Natural killer cell (primary cell): ENCODE data around the gene GRIN1. TPM values are rescaled to one million over a fixed set of nuclear protein-coding genes. Genes with fewer than 3 reads are reported as not detected.

Source experiments
- ATAC-seq, 3 donors: fragments of 150-1000 bp in 2 of 3; fragments of 200-7000 bp in 1 of 3; cut with Tn5 transposase; 1 replicate in 1 of 3; 2 replicates in 2 of 3; pipeline ENCODE4 v1.10.0; 2021; ENCODE audit warnings: mild to moderate bottlenecking in 2 of 3, moderate library complexity in 2 of 3
- DNase-seq, 2 donors: peaks; one replicate each; pipeline versions ENCODE4 v3.0.0 to v3.0.0-alpha.2; 2013 to 2021; ENCODE audit warnings: mixed read lengths in 1 of 2
- H3K27ac ChIP-seq: one replicate; pipeline ENCODE4 v1.5.1; 2013; ENCODE audit warnings: mild to moderate bottlenecking, low read length
- H3K27me3 ChIP-seq: one replicate; pipeline ENCODE4 v1.6.1; 2013; ENCODE audit warnings: low read length; ENCODE audit not compliant: control insufficient read depth, insufficient read depth
- H3K36me3 ChIP-seq: one replicate; pipeline ENCODE4 v1.6.1; 2013; ENCODE audit warnings: low read length; ENCODE audit not compliant: control insufficient read depth, insufficient read depth
- H3K4me1 ChIP-seq: one replicate; pipeline ENCODE4 v1.6.1; 2013; ENCODE audit warnings: low read length; ENCODE audit not compliant: control insufficient read depth, insufficient read depth
- H3K4me3 ChIP-seq: one replicate; pipeline ENCODE4 v1.5.1; 2013; ENCODE audit warnings: low read length
- H3K9me3 ChIP-seq: one replicate; pipeline ENCODE4 v1.6.1; 2013; ENCODE audit warnings: low read length; ENCODE audit not compliant: control insufficient read depth, insufficient read depth
- H3K27ac Mint-ChIP-seq, 2 donors: one replicate each; pipeline ENCODE4 v1.8.0; 2022; ENCODE audit warnings: mild to moderate bottlenecking in 2 of 2, mixed read lengths in 2 of 2, moderate library complexity in 1 of 2
- H3K27me3 Mint-ChIP-seq, 2 donors: one replicate each; pipeline ENCODE4 v1.8.0; 2022; ENCODE audit warnings: low read depth in 2 of 2, mixed read lengths in 2 of 2
- H3K36me3 Mint-ChIP-seq: one replicate; pipeline ENCODE4 v1.8.0; 2022; ENCODE audit warnings: mixed read lengths
- H3K4me1 Mint-ChIP-seq, 2 donors: one replicate each; pipeline ENCODE4 v1.8.0; 2022; ENCODE audit warnings: mixed read lengths in 2 of 2
- H3K4me3 Mint-ChIP-seq: one replicate; pipeline ENCODE4 v1.8.0; 2022; ENCODE audit warnings: mild to moderate bottlenecking, moderate library complexity, mixed read lengths
- H3K9me3 Mint-ChIP-seq, 2 donors: one replicate each; pipeline ENCODE4 v1.8.0; 2022; ENCODE audit warnings: mixed read lengths in 2 of 2
- WGBS: methylation state at CpG from one replicate; pipeline ENCODE4 v1.1.7; 2013; ENCODE audit warnings: missing lambda C conversion rate; ENCODE audit not compliant: insufficient coverage; 5-methylcytosine and 5-hydroxymethylcytosine counted together
- intact Hi-C: fragments of 100-400 bp; cut with micrococcal nuclease; formaldehyde crosslinking; loops from one replicate; pipeline ENCODE4 v1.14.2; 2022
- total RNA-seq, 4 donors: library from RNA; stranded (reverse); fragments of 120-200 nt in 1 of 4; gene quantifications; one replicate each; pipeline versions ENCODE4 v1.2.3 to v1.2.4, GENCODE V29; 2013 to 2022
- TF ChIP-seq, protein P1 (sequence below): fragments of 200-600 bp; IDR thresholded peaks from one replicate; pipeline ENCODE4 v1.8.0; 2022; ENCODE audit warnings: antibody characterized with exemption

The GRIN1 gene
- total RNA-seq, 3 donors from 2014 or later (not counting 1 experiment from before 2014, with no cell fraction given), result not detected

DNA sequence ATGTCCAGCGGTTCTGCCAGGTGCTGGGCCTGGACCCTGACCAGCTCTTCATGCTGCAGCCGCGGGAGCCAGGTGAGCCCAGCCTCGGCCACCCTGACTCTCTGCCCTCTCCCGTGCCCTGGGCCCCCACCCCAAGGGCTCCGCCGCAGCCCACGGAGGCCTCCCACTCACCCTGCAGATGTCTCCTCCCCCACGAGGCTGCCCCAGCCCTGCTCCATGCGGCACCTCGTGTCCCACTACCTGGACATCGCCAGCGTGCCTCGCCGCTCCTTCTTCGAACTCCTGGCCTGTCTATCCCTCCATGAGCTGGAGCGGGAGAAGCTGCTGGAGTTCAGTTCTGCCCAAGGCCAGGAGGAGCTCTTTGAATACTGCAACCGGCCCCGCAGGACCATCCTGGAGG is 75.7 kb downstream of the GRIN1 start:
- Mint-ChIP-seq H3K36me3 (no peaks in the 10 kb centered on the region), H3K27ac (no peak overlapping the region), H3K9me3 (no peaks in the 10 kb centered on the region), H3K27me3 (no peaks in the 10 kb centered on the region), H3K4me1 (peaks cover 3 to 6% of the 10 kb centered on the region in 2 donors), H3K4me3 (no peak overlapping the region)
- Histone ChIP-seq H3K4me1 (no peaks in the 10 kb centered on the region), H3K36me3 (no peaks in the 10 kb centered on the region), H3K27me3 (no peaks in the 10 kb centered on the region), H3K4me3 (no peak overlapping the region), H3K27ac (no peak overlapping the region), H3K9me3 (no peaks in the 10 kb centered on the region)
- no peak for DNase-seq
- intact Hi-C loops, result no loop called here
- TF ChIP-seq, protein P1, sequence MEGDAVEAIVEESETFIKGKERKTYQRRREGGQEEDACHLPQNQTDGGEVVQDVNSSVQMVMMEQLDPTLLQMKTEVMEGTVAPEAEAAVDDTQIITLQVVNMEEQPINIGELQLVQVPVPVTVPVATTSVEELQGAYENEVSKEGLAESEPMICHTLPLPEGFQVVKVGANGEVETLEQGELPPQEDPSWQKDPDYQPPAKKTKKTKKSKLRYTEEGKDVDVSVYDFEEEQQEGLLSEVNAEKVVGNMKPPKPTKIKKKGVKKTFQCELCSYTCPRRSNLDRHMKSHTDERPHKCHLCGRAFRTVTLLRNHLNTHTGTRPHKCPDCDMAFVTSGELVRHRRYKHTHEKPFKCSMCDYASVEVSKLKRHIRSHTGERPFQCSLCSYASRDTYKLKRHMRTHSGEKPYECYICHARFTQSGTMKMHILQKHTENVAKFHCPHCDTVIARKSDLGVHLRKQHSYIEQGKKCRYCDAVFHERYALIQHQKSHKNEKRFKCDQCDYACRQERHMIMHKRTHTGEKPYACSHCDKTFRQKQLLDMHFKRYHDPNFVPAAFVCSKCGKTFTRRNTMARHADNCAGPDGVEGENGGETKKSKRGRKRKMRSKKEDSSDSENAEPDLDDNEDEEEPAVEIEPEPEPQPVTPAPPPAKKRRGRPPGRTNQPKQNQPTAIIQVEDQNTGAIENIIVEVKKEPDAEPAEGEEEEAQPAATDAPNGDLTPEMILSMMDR, result no peak
- ATAC-seq, result no peak
- WGBS, result 96% methylated on average over 19 of the region's 19 CpGs

DNA sequence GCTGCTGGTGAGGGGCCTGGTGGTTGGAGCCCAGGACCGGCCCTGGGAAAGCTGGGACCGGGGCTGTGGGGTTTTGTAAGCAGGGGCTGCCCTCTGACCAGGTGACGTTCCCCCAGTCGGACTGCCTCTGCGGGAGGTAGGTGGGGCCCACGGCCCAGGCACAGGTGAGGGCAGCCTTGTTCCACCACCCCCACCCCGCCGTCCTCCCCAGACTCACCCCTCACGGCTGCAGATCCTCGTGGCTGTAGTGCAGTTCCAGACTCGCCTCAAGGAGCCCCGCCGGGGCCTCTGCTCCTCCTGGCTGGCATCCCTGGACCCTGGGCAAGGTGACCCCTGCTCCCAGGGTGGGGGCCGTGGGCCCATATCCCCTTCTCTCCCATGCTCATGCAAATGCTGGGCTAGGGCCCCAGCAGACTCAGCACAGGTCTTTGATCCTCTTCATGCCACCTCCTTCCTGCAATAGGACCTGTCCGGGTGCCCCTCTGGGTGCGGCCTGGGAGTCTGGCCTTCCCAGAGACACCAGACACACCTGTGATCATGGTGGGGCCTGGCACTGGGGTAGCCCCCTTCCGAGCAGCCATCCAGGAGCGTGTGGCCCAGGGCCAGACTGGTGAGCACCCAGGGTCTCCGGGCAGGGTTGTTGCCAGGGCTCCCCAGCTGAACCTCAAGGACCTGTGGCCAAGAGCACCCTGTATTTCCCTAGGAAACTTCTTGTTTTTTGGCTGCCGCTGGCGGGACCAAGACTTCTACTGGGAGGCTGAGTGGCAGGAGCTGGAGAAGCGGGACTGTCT is 76.4 kb downstream of the GRIN1 start:
- no peak overlapping the region for H3K27ac Mint-ChIP-seq
- intact Hi-C loops, result no loop called here

DNA sequence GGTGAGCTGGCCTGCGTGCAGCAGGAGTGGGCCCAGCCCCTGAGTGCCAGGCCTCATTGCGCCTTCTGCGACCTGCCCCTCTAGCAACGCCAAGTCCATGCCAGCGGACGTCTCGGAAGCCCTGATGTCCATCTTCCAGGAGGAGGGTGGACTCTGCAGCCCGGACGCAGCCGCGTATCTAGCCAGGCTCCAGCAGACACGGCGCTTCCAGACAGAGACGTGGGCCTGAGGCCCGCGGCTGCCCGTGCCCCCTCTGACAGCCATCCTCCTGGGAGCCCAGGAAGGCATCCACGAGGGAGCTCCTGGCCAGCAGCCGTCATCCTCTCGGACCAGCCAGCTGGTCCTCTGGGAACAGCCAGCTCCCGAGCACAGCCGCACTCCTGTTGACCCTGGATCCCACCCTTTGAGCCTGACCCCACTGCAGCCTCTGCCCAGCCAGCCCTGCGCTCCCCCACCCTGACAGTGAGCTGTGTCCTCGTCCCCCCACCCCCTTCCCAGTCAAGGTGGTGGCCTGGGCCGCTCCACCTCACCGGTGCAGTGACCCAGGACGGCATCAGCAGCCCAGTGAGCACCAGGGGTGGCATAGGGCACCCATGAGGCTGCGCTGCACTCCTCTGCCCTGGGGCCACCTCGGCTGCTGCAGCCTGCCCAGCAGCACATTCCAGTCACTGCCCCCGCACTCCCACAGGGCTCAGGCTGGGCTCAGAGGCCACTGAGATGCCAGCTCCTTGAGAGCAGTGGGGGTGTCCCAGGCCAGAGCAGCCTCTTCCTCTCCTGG is 77.4 kb downstream of the GRIN1 start:
- TF ChIP-seq, protein P1, result no peak
- no peaks in the 10 kb centered on the region for H3K9me3 Mint-ChIP-seq
- H3K27ac Mint-ChIP-seq, result no peak overlapping the region
- Histone ChIP-seq H3K36me3 (no peaks in the 10 kb centered on the region), H3K4me3 (no peak overlapping the region), H3K27ac (no peak overlapping the region), H3K4me1 (no peaks in the 10 kb centered on the region), H3K27me3 (no peaks in the 10 kb centered on the region), H3K9me3 (no peaks in the 10 kb centered on the region)
- H3K36me3 Mint-ChIP-seq, result no peaks in the 10 kb centered on the region
- no peaks in the 10 kb centered on the region for H3K4me1 Mint-ChIP-seq
- intact Hi-C loops, result no loop called here
- no peak overlapping the region for H3K4me3 Mint-ChIP-seq
- no peaks in the 10 kb centered on the region for H3K27me3 Mint-ChIP-seq
- ATAC-seq (no peak), DNase-seq (no peak)
- WGBS, result 97% methylated on average over 30 of the region's 30 CpGs

More for the DNA sequence above, 76.4 kb downstream of the GRIN1 start:
- DNase-seq (no peak), ATAC-seq (no peak)
- Mint-ChIP-seq H3K36me3 (no peaks in the 10 kb centered on the region), H3K27me3 (no peaks in the 10 kb centered on the region), H3K4me1 (peaks cover 3 to 6% of the 10 kb centered on the region in 2 donors), H3K9me3 (no peaks in the 10 kb centered on the region), H3K4me3 (no peak overlapping the region)
- TF ChIP-seq, protein P1, result no peak
- WGBS, result 96% methylated on average over 22 of the region's 22 CpGs
- Histone ChIP-seq H3K27me3 (no peaks in the 10 kb centered on the region), H3K36me3 (no peaks in the 10 kb centered on the region), H3K9me3 (no peaks in the 10 kb centered on the region), H3K27ac (no peak overlapping the region), H3K4me1 (no peaks in the 10 kb centered on the region), H3K4me3 (no peak overlapping the region)
